GM19351 (cell line): Measurements from ENCODE around the gene SELENOP.
"Not testable (repeated sequence)": the region's sequence is repeated elsewhere in the genome, so short reads cannot be mapped to it uniquely, and the experiment has no call there.

ENCODE experiments used
- ATAC-seq: cut with Tn5 transposase; IDR thresholded peaks from one replicate; pipeline ENCODE4 v1.9.1; 2021; ENCODE audit warnings: mild to moderate bottlenecking, moderate library complexity; ENCODE audit not compliant: unreplicated experiment

SELENOP gene

GRCh38 chr5:42811591-42812446 lies at the start of gene SELENOP:
Gene SELENOP, minus strand, starts transcription at chr5:42811892. Its CDS starts 3,539 bp downstream, at chr5:42808353.
- ATAC-seq, result no peak

GRCh38 chr5:42858687-42859086 lies 47.0 kb upstream of the SELENOP start:
- no peak for ATAC-seq

GRCh38 chr5:42858031-42858643 lies 46.4 kb upstream of the SELENOP start:
- ATAC-seq, result no peak

GRCh38 chr5:42855811-42856210 lies 44.1 kb upstream of the SELENOP start:
- ATAC-seq, result no peak

- ATAC-seq, result no peak
Observed at GRCh38 chr5:42855386-42855785, 43.7 kb upstream of the SELENOP start.

GRCh38 chr5:42854795-42855194 lies 43.1 kb upstream of the SELENOP start:
- ATAC-seq, result no peak

- no peak for ATAC-seq
Observed at GRCh38 chr5:42852826-42853225, 41.1 kb upstream of the SELENOP start.

- no peak for ATAC-seq
Observed at GRCh38 chr5:42851481-42851880, 39.8 kb upstream of the SELENOP start.

- no peak for ATAC-seq
Observed at GRCh38 chr5:42848545-42848944, 36.9 kb upstream of the SELENOP start.

- ATAC-seq, result not testable (repeated sequence)
Observed at GRCh38 chr5:42844408-42844807, 32.7 kb upstream of the SELENOP start.

- no peak for ATAC-seq
Observed at GRCh38 chr5:42843675-42844292, 32.1 kb upstream of the SELENOP start.

GRCh38 chr5:42842921-42843641 lies 31.4 kb upstream of the SELENOP start:
- ATAC-seq, result no peak

GRCh38 chr5:42840842-42841567 lies 29.3 kb upstream of the SELENOP start:
- no peak for ATAC-seq

GRCh38 chr5:42840269-42840668 lies 28.6 kb upstream of the SELENOP start:
- no peak for ATAC-seq

- ATAC-seq, result no peak
Observed at GRCh38 chr5:42839196-42839595, 27.5 kb upstream of the SELENOP start.

- ATAC-seq, result no peak
Observed at GRCh38 chr5:42837601-42838000, 25.9 kb upstream of the SELENOP start.

GRCh38 chr5:42836070-42836769 lies 24.5 kb upstream of the SELENOP start:
- ATAC-seq, result no peak

GRCh38 chr5:42832060-42832459 lies 20.4 kb upstream of the SELENOP start:
- ATAC-seq, result no peak

- no peak for ATAC-seq
Observed at GRCh38 chr5:42830924-42831323, 19.2 kb upstream of the SELENOP start.

- no peak for ATAC-seq
Observed at GRCh38 chr5:42828671-42829070, 17.0 kb upstream of the SELENOP start.
